HG03045 (cell line): ENCODE data around the gene DESI2.
A peak's percentile ranks its signal among the peaks of the same experiment; 100 is the strongest.
"Not testable (repeated sequence)": the region's sequence is repeated elsewhere in the genome, so short reads cannot be mapped to it uniquely, and the experiment has no call there.

Source experiments
- ATAC-seq: cut with Tn5 transposase; IDR thresholded peaks from one replicate; pipeline ENCODE4 v1.9.1; 2021; ENCODE audit warnings: mild to moderate bottlenecking, moderate library complexity; ENCODE audit not compliant: unreplicated experiment

DESI2 gene

DNA sequence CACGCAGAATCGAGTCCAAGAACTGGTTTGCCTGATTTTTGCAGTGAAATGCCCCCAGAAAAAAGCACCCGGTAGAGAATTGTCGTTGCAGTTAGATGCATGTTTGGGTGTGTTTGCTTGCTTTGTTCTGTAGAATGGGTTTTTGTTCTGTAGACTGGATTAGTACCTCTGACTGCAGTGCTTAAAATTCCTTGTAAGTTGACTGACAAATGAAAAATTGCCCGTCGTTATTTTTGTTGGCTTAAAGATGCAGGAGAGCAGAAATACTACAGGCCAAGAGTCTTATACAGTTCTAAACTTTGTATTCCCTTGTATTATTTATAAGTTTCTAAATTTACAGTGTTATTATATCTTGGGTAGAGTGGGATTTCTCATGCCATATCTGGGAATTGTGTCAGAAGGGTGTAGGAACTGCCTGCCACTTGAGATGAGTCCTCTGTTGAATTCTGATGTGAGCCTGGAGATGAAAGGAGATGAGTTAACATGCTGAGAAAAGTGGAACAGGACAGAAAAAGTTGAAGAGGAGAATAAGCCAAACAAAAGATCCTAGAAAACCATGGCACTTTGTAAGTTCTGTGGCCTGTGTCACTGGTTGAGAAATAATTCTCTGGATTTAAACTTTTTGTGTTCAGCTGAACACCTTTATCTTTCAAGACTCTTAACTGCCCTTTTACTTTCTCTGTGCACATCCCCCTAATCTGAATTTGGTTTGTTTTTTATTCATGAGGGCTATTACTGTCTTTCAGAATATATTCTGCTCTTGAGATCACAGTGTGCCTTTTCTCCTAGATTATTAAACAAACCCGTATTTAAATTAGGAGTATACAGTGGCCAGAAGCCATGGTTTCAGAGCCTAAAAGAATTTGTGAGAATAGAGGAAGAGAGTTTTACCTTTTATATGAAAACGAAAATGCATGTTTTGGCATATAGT, 1.4 kb downstream of the DESI2 start:
- no peak for ATAC-seq

- no peak for ATAC-seq
Observed at GRCh38 chr1:244655186-244655585, 2.3 kb downstream of the DESI2 start.

DNA sequence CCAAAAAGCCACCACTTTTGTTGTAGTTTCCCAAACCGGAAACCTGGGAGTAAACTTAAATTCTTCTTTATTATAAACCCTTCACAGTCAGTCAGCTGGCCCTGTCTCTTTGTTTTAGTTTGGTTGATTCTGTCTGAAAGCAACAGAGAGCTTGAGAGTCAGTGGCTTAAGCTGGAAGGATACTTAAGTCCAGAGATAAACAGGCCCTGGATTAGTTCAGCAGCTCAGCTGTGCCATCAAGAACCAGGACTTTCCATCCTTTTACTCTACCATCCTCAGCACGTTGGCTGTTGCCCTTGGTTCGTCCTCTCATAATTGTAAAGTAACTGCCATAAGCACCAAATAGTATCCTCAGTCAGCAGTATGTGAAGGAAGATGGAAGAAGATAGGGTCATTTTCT, 4.5 kb downstream of the DESI2 start:
- no peak for ATAC-seq

GRCh38 chr1:244659694-244660093, 6.8 kb downstream of the DESI2 start:
- no peak for ATAC-seq

DNA sequence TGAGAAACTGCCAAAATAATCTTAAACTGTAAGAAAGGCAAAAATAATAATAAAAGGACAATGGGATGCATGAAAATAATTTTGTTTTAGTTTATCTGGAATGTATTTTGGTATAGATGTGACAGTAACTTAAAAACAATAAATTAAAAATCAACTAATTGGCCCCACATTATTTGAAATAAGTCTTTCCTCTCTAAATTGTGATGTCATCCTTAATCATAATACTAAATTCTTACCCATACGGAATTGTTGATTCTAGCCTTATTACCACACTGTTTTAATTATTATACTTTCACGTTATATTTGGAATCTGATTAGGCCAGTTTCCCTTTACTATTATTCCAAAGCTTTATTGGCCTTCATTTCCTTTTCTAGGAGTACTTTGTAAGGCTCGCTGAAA, 7.7 kb downstream of the DESI2 start:
- ATAC-seq = no peak

GRCh38 chr1:244661569-244662312, 8.8 kb downstream of the DESI2 start:
- not testable (repeated sequence) for ATAC-seq

DNA sequence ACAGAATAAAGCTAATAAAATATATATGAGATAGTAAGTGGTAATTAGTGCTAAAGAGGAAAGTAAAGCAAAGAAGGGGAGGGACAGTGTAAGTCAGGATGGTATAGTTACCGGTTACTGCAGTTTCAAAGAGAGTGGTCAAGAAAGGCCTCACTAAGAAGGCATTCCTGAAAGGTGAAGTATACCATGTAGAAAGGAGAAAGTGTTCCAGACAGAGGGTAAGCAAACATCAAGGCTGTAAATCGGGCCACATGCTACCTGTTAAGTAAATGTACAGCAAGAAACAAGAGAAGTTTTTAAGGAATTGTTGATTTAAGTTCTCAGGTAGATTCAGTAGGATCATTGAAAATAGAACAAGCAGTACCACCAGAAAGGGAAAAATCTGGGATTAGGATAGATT, 9.7 kb downstream of the DESI2 start:
- ATAC-seq = no peak

GRCh38 chr1:244664353-244664752, 11.4 kb downstream of the DESI2 start:
- ATAC-seq = no peak

DNA sequence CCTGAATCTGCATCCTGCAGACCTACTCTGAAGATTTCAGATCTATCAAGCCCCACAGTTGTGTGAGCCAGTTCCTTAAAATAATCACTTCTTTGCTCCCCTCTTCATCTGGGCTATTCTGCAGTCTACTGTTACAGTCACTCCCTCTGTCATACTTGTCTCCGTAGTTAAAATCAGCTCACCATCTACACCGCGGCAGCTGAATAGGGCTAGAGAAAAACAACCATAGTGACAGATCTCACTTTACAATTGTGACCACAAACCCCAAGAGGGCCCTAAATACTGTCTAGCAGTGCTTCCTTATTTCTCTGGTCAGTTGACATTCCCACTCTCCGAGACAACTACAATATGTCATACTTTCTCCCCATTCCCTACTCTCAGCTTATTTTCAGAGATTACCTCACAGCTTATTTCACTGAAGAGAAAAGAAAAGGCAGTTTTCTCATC, 12.9 kb downstream of the DESI2 start:
- ATAC-seq = peak; percentile 85

GRCh38 chr1:244666672-244667418, 13.9 kb downstream of the DESI2 start:
- ATAC-seq = not testable (repeated sequence)

- ATAC-seq = no peak
Observed at GRCh38 chr1:244667797-244668196, 14.9 kb downstream of the DESI2 start.

- no peak for ATAC-seq
Observed at GRCh38 chr1:244672946-244673682, 20.2 kb downstream of the DESI2 start.

DNA sequence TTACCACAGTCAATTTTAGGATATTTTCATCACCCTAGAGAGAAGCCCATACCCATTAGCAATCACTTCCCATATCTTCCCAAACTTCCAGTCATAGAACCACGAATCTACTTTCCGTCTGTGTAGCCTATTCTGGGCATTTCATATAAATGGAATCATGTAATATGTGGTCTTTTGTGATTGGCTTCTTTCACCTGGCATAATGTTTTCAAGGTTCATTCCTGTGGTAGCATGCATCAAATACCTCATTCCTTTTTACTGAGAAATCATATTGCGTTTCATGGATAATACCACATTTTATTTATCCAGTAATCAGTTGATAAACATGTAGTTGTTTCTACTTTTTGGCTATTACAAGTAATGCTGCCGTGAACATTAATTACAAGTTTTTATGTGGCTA, 21.5 kb downstream of the DESI2 start:
- no peak for ATAC-seq

GRCh38 chr1:244675167-244675566, 22.2 kb downstream of the DESI2 start:
- no peak for ATAC-seq

- ATAC-seq = no peak
Observed at GRCh38 chr1:244678697-244679096, 25.8 kb downstream of the DESI2 start.

GRCh38 chr1:244680667-244681066, 27.7 kb downstream of the DESI2 start:
- ATAC-seq = no peak

DNA sequence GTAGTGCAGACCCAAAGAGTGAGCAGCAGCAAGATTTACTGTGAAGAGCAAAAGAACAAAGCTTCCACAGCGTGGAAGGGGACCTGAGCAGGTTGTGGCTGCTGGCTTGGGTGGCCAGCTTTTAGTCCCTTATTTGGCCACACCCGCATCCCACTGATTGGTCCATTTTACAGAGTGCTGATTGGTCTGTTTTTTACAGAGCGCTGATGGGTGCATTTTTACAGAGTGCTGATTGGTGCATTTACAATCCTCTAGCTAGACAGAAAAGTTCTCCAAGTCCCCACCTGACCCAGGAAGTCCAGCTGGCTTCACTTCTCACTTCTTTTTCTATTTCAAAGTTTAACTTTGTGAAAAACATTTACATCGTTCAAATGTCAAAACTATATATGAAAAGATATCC, 29.2 kb downstream of the DESI2 start:
- ATAC-seq = not testable (repeated sequence)

GRCh38 chr1:244695937-244696336, 43.0 kb downstream of the DESI2 start:
- ATAC-seq = no peak

- no peak for ATAC-seq
Observed at GRCh38 chr1:244699741-244700140, 46.8 kb downstream of the DESI2 start.

GRCh38 chr1:244700808-244701207, 47.9 kb downstream of the DESI2 start:
- no peak for ATAC-seq

DNA sequence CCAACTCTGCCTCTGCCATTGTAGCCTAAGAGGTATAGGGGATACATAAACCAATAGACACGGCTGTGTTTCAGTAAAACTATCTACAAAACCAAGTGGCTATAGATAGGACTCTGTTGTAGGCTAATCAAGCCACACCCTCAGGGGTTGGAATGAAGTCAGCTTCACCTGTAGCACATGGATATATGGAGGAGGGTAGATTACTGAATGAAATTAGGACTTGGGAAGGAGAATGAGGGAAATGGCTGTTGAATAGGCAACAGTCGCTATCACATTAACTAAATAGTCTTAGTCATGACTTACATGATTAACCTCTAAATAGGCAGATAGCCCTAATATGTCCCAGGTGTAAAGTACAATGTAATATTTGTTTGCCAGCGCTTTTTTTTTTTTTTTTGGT, 49.7 kb downstream of the DESI2 start:
- ATAC-seq = no peak
